NT2/D1 (cell line): ENCODE measurements around the gene TMEM45B.

ENCODE experiments used
- DNase-seq: peaks from one replicate; pipeline ENCODE4 v3.0.0-alpha.2; 2011; ENCODE audit warnings: low read depth, low spot score
- H3K27me3 ChIP-seq: 2 replicates; pipeline ENCODE4 v1.6.0; 2011; ENCODE audit warnings: mild to moderate bottlenecking; ENCODE audit not compliant: insufficient read length, insufficient read depth
- H3K36me3 ChIP-seq: 2 replicates; pipeline ENCODE4 v1.6.1; 2011; ENCODE audit warnings: mild to moderate bottlenecking, low read length, mixed read lengths; ENCODE audit not compliant: insufficient read depth, insufficient read length
- H3K4me1 ChIP-seq: 2 replicates; pipeline ENCODE4 v1.5.1; 2011; ENCODE audit not compliant: insufficient read depth, insufficient read length
- H3K4me3 ChIP-seq: 2 replicates; pipeline ENCODE4 v1.5.1; 2011; ENCODE audit warnings: low read depth; ENCODE audit not compliant: insufficient read length
- H3K9ac ChIP-seq: 2 replicates; pipeline ENCODE4 v1.6.0; 2011; ENCODE audit warnings: low read depth; ENCODE audit not compliant: insufficient read length
- H3K9me3 ChIP-seq: 2 replicates; pipeline ENCODE4 v1.5.1; 2011; ENCODE audit warnings: mild to moderate bottlenecking, low read length; ENCODE audit not compliant: insufficient read depth
- SUZ12 ChIP-seq: IDR thresholded peaks from 2 replicates; pipeline ENCODE4 v1.6.1; 2011; ENCODE audit not compliant: insufficient read length, insufficient read depth; ENCODE audit errors: extremely low read depth
- YY1 ChIP-seq: IDR thresholded peaks from 2 replicates; pipeline ENCODE4 v1.6.1; 2011; ENCODE audit not compliant: insufficient read length, insufficient read depth
- ZNF274 ChIP-seq: IDR thresholded peaks from 2 replicates; pipeline ENCODE4 v1.6.1; 2011; ENCODE audit warnings: mild to moderate bottlenecking, low read depth, low read length

Gene TMEM45B

DNA sequence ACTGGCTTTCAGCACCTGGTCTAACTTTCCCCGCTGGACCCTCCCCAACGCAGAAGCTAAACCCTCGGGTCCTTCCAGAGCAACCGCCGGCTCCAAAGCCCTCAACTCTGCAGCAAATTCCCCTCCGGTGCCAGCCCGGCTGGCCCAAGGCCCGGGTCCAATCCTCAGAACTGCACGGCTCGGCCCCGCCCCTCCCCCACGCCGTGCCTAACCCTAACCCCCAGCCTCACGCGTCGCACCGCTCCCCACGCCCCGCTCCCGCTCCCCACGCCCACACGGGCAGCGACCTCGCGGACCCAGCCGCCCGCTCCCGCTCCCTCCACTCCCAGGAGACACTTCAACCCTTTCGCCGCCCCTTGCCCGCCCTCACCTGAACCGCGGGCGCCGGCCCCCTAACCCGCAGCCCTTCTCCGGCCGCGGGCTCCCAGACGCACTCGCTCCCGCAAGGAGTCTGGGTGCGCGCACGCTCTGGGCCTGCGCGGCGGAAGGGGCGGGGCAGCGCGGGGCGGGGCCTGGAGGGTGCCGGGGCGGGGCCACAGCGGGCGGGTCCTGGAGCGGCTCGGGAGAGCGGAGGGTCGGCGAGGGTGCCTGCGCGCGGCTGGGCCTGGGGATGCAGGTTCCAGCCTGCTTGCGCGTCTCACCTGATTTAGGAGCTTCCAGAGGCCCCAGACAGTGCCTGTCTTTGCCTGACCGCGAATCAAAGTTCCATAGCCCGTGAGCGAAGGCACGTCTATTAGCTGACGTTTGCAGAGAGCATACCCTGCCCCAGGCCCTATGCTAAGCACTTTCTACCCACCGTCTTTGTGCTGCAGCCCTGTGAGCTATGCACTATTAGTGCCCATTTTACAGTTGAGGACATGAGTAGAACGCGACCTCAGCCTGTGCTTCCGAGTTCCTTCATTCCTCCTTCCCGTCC lies 79.7 kb downstream of the TMEM45B start, which contains the start of gene NFRKB:
Gene NFRKB (minus strand): TSS at position 453 of the 916 bp plus-strand sequence. CDS start 2,729 bp downstream, outside the sequence.
- TF ChIP-seq YY1 (no peak), SUZ12 (no peak), ZNF274 (no peak)
- peak; percentile 69 for DNase-seq

DNA sequence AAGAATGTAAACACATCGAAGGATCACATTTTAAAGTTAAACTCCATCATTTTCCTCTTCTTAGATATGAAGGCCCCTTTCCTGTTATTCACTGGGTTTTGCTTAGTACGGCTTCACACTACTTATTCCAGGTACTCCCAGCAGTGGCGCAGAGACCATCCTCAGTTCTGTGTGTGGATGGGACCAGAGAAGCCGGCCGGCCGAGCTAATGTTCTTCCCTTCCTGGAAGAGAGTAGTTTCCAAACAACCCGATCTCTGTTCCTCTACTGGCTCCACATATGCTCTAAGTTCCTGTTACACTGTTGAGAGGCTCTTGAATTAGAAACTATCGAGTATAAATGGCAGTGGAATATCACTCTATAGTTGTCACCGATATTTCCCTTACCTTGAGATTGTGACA lies 80.4 kb downstream of the TMEM45B start:
- no peak for DNase-seq
- Histone ChIP-seq H3K36me3 (peaks cover 35% of the 10 kb centered on the region), H3K4me1 (no peaks in the 10 kb centered on the region)

More for the DNA sequence above, 79.7 kb downstream of the TMEM45B start, which contains the start of gene NFRKB:
- Histone ChIP-seq H3K9ac (peak within 1 kb of the TSS; percentile 85), H3K27me3 (no peaks in the 10 kb centered on the region), H3K9me3 (no peaks in the 10 kb centered on the region), H3K4me3 (peak within 1 kb of the TSS; percentile 73), H3K36me3 (peaks cover 41% of the 10 kb centered on the region), H3K4me1 (no peaks in the 10 kb centered on the region)

DNA sequence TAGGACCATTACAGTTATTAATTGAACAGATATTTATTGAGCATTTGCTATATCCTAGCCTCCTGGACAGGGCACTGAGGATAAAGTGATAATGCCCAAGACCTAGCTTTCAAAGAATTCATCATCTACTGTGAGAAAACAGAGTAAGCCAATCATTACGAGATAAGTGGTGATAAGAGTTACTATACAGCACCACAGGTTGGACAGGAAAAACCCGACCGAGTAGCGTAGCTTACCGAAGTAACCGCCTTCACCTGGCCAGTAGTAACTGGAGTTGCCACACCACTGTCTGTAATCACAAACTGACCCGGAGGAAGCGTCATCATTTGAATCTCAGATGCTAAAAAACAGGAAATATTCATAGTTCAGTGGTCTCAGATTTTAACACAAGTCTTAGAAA lies 89.8 kb downstream of the TMEM45B start:
- Histone ChIP-seq H3K36me3 (peaks cover 44% of the 10 kb centered on the region), H3K9ac (no peak overlapping the region), H3K9me3 (no peaks in the 10 kb centered on the region), H3K27me3 (no peaks in the 10 kb centered on the region), H3K4me1 (no peaks in the 10 kb centered on the region), H3K4me3 (no peak overlapping the region)
- no peak for TF ChIP-seq ZNF274
- no peak for DNase-seq

More for the DNA sequence above, 80.4 kb downstream of the TMEM45B start:
- Histone ChIP-seq H3K9me3 (no peaks in the 10 kb centered on the region), H3K9ac (peak overlapping the region; percentile 78), H3K4me3 (peak overlapping the region; percentile 48), H3K27me3 (no peaks in the 10 kb centered on the region)
- TF ChIP-seq ZNF274 (no peak), YY1 (no peak), SUZ12 (no peak)
